Neural progenitor cell (in vitro differentiated cells): ENCODE results near the gene ATF6. TPM values are rescaled to one million over a fixed set of nuclear protein-coding genes. Genes with fewer than 3 reads are reported as not detected.

Experiments
- DNase-seq: peaks from one replicate; pipeline ENCODE4 v3.0.0-alpha.2; 2016; ENCODE audit warnings: low spot score
- H2AFZ ChIP-seq: fragments of 200-600 bp; sonication (generic); replicated peaks from 2 replicates; pipeline ENCODE4 v1.6.1; 2016; ENCODE audit warnings: antibody characterized with exemption
- H3F3A ChIP-seq: fragments of 200-600 bp; sonication (generic); 2 replicates; pipeline ENCODE4 v1.6.1; 2016; ENCODE audit warnings: antibody characterized with exemption, low read depth
- H3K27ac ChIP-seq: fragments of 200-600 bp; sonication (generic); 2 replicates; pipeline ENCODE4 v1.5.1; 2016; ENCODE audit warnings: mild to moderate bottlenecking
- H3K27me3 ChIP-seq: fragments of 200-600 bp; sonication (generic); 2 replicates; pipeline ENCODE4 v1.6.1; 2016; ENCODE audit warnings: mild to moderate bottlenecking, moderate library complexity
- H3K36me3 ChIP-seq: fragments of 200-600 bp; sonication (generic); 2 replicates; pipeline ENCODE4 v1.5.1; 2016
- H3K4me1 ChIP-seq: fragments of 200-600 bp; sonication (generic); 2 replicates; pipeline ENCODE4 v1.6.1; 2016; ENCODE audit warnings: mixed run types
- H3K4me2 ChIP-seq: fragments of 200-600 bp; sonication (generic); 2 replicates; pipeline ENCODE4 v1.6.1; 2016
- H3K4me3 ChIP-seq: fragments of 200-600 bp; sonication (generic); 2 replicates; pipeline ENCODE4 v1.5.1; 2016
- H3K79me2 ChIP-seq: fragments of 200-600 bp; sonication (generic); 2 replicates; pipeline ENCODE4 v1.6.1; 2016; ENCODE audit warnings: low read depth
- H3K9ac ChIP-seq: fragments of 200-600 bp; sonication (generic); 2 replicates; pipeline ENCODE4 v1.6.1; 2016
- H3K9me3 ChIP-seq: fragments of 200-600 bp; sonication (generic); 2 replicates; pipeline ENCODE4 v1.5.1; 2016; ENCODE audit warnings: low read depth
- H4K20me1 ChIP-seq: fragments of 200-600 bp; sonication (generic); 2 replicates; pipeline ENCODE4 v1.6.1; 2016; ENCODE audit warnings: low read depth
- H3K27ac Mint-ChIP-seq: 3 replicates; pipeline ENCODE4 v1.8.0; 2021; ENCODE audit warnings: mixed read lengths
- H3K27me3 Mint-ChIP-seq: 2 replicates; pipeline ENCODE4 v1.8.0; 2022; ENCODE audit warnings: low read depth, mild to moderate bottlenecking, inconsistent platforms, moderate library complexity, mixed read lengths; ENCODE audit not compliant: insufficient read depth
- H3K36me3 Mint-ChIP-seq: 3 replicates; pipeline ENCODE4 v1.8.0; 2021; ENCODE audit warnings: mixed read lengths
- H3K4me1 Mint-ChIP-seq: 3 replicates; pipeline ENCODE4 v1.8.0; 2021; ENCODE audit warnings: mixed read lengths
- H3K4me3 Mint-ChIP-seq: 3 replicates; pipeline ENCODE4 v1.8.0; 2021; ENCODE audit warnings: mild to moderate bottlenecking, moderate library complexity, mixed read lengths
- H3K9me3 Mint-ChIP-seq: 3 replicates; pipeline ENCODE4 v1.8.0; 2020; ENCODE audit warnings: mixed read lengths
- CTCF ChIP-seq: fragments of 200-600 bp; sonication (generic); IDR thresholded peaks from 2 replicates; pipeline ENCODE4 v1.5.1; 2017; ENCODE audit warnings: antibody characterized with exemption, mild to moderate bottlenecking
- EZH2 ChIP-seq: fragments of 200-600 bp; sonication (generic); IDR thresholded peaks from 2 replicates; pipeline ENCODE4 v1.6.1; 2017; ENCODE audit warnings: antibody characterized with exemption, mild to moderate bottlenecking, moderate library complexity
- EZH2phosphoT487 ChIP-seq: fragments of 200-600 bp; sonication (generic); IDR thresholded peaks from 2 replicates; pipeline ENCODE4 v1.6.1; 2017; ENCODE audit warnings: antibody characterized with exemption
- total RNA-seq: library from RNA; depleted of rRNA; stranded (reverse); fragments of >200 nt; gene quantifications from 2 replicates; pipeline ENCODE4 v1.2.3, GENCODE V29; 2015; ENCODE audit warnings: low replicate concordance

Gene ATF6
- total RNA-seq, 1 donor from 2014 or later: 31.7 TPM

GRCh38 chr1:161824618-161825017 is 58.5 kb downstream of the ATF6 start:
- no peaks in the 10 kb centered on the region for H3K27me3 Mint-ChIP-seq
- no peaks in the 10 kb centered on the region for H3K9me3 ChIP-seq

GRCh38 chr1:161825831-161826230 is 59.7 kb downstream of the ATF6 start:
- Histone ChIP-seq H3K4me3 (no peak overlapping the region), H3K4me1 (no peaks in the 10 kb centered on the region), H3K27ac (no peak overlapping the region), H3F3A (no peaks in the 10 kb centered on the region), H3K79me2 (no peaks in the 10 kb centered on the region), H3K36me3 (no peaks in the 10 kb centered on the region), H3K4me2 (no peak overlapping the region), H3K27me3 (no peaks in the 10 kb centered on the region), H3K9ac (no peak overlapping the region), H4K20me1 (no peaks in the 10 kb centered on the region), H2AFZ (no peak overlapping the region), H3K9me3 (no peaks in the 10 kb centered on the region)
- H3K36me3 Mint-ChIP-seq: peaks cover 13% of the 10 kb centered on the region
- H3K4me1 Mint-ChIP-seq: no peaks in the 10 kb centered on the region
- TF ChIP-seq EZH2phosphoT487: no peak
- TF ChIP-seq EZH2: no peak
- no peak for TF ChIP-seq CTCF
- no peak overlapping the region for H3K27ac Mint-ChIP-seq
- peak; percentile 3 for DNase-seq
- peaks cover 3% of the 10 kb centered on the region for H3K9me3 Mint-ChIP-seq
- no peak overlapping the region for H3K4me3 Mint-ChIP-seq
- no peaks in the 10 kb centered on the region for H3K27me3 Mint-ChIP-seq

More at GRCh38 chr1:161824618-161825017, 58.5 kb downstream of the ATF6 start:
- no peaks in the 10 kb centered on the region for H3K79me2 ChIP-seq
- H3K27ac Mint-ChIP-seq: no peak overlapping the region
- H3F3A ChIP-seq: no peaks in the 10 kb centered on the region
- TF ChIP-seq CTCF (no peak), EZH2phosphoT487 (no peak)
- no peak for DNase-seq
- H3K4me2 ChIP-seq: no peak overlapping the region
- H3K4me3 ChIP-seq: no peak overlapping the region
- H4K20me1 ChIP-seq: no peaks in the 10 kb centered on the region
- H3K9ac ChIP-seq: no peak overlapping the region
- H3K27me3 ChIP-seq: no peaks in the 10 kb centered on the region
- H3K36me3 ChIP-seq: no peaks in the 10 kb centered on the region
- no peaks in the 10 kb centered on the region for H3K4me1 Mint-ChIP-seq
- peaks cover 13% of the 10 kb centered on the region for H3K36me3 Mint-ChIP-seq
- H3K4me1 ChIP-seq: no peaks in the 10 kb centered on the region
- H3K4me3 Mint-ChIP-seq: no peak overlapping the region
- no peak overlapping the region for H2AFZ ChIP-seq
- peaks cover 3% of the 10 kb centered on the region for H3K9me3 Mint-ChIP-seq
- no peak overlapping the region for H3K27ac ChIP-seq

- no peaks in the 10 kb centered on the region for H3K27me3 Mint-ChIP-seq
- peaks cover 13% of the 10 kb centered on the region for H3K36me3 Mint-ChIP-seq
- H3K4me2 ChIP-seq: no peak overlapping the region
- H3K9me3 ChIP-seq: no peaks in the 10 kb centered on the region
- no peaks in the 10 kb centered on the region for H3K4me1 ChIP-seq
- TF ChIP-seq EZH2: no peak
- no peak for TF ChIP-seq EZH2phosphoT487
- TF ChIP-seq CTCF: no peak
- no peaks in the 10 kb centered on the region for H3K79me2 ChIP-seq
- no peaks in the 10 kb centered on the region for H3F3A ChIP-seq
- H3K27ac Mint-ChIP-seq: no peak overlapping the region
- H3K27ac ChIP-seq: no peak overlapping the region
- no peaks in the 10 kb centered on the region for H4K20me1 ChIP-seq
- H3K9me3 Mint-ChIP-seq: peaks cover 6% of the 10 kb centered on the region
- H3K4me3 Mint-ChIP-seq: no peak overlapping the region
- H3K9ac ChIP-seq: no peak overlapping the region
- no peak overlapping the region for H2AFZ ChIP-seq
- no peaks in the 10 kb centered on the region for H3K27me3 ChIP-seq
- DNase-seq: no peak
- H3K36me3 ChIP-seq: no peaks in the 10 kb centered on the region
- H3K4me3 ChIP-seq: no peak overlapping the region
- H3K4me1 Mint-ChIP-seq: no peaks in the 10 kb centered on the region
Measured at GRCh38 chr1:161826478-161826877, 60.4 kb downstream of the ATF6 start.
